ENCODE results near the gene STPG2. TPM values are rescaled to one million over a fixed set of nuclear protein-coding genes. Genes with fewer than 3 reads are reported as not detected.
A peak's percentile ranks its signal among the peaks of the same experiment; 100 is the strongest.

Gene STPG2
- total and polyA plus RNA-seq, 10 of the 15 experiments (the other 5 are each of a cell fraction or from before 2014, with no cell fraction given): 0.13 to 0.24 TPM; not detected in 8

DNA sequence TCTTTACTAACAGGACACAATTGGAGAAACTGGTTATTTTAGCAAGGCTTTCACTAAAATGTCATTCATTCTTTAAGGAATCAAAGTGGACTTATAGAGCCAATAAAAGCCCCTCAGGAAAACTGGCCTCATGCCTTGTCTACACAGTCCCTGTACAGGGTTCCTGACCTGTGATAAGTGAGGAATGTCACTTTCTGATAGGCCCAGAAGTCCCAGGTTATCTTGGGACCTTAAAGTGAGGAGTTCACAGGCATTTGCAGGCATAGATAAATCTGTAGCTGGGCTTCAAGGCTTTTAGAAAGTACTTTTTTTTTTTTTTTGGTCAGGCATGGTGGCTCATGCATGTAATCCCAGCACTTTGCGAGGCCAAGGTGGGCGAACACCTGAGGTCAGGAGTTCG is 19.4 kb upstream of the STPG2 start (continued):
- TF ChIP-seq ETV6 (conservative IDR thresholded peaks at IDR 0.05 in 1 of 2, IDR thresholded peaks at IDR 0.05 in 1 of 2; ENCODE audit: borderline replicate concordance in 1 of 2, low read depth in 1 of 2) (no peak), CHD4 (IDR thresholded peaks at IDR 0.05) (no peak), ZNF217 (IDR thresholded peaks at IDR 0.05) (no peak), CBX5 (IDR thresholded peaks at IDR 0.05; ENCODE audit: low read depth) (no peak)
- TF ChIP-seq, protein P1, sequence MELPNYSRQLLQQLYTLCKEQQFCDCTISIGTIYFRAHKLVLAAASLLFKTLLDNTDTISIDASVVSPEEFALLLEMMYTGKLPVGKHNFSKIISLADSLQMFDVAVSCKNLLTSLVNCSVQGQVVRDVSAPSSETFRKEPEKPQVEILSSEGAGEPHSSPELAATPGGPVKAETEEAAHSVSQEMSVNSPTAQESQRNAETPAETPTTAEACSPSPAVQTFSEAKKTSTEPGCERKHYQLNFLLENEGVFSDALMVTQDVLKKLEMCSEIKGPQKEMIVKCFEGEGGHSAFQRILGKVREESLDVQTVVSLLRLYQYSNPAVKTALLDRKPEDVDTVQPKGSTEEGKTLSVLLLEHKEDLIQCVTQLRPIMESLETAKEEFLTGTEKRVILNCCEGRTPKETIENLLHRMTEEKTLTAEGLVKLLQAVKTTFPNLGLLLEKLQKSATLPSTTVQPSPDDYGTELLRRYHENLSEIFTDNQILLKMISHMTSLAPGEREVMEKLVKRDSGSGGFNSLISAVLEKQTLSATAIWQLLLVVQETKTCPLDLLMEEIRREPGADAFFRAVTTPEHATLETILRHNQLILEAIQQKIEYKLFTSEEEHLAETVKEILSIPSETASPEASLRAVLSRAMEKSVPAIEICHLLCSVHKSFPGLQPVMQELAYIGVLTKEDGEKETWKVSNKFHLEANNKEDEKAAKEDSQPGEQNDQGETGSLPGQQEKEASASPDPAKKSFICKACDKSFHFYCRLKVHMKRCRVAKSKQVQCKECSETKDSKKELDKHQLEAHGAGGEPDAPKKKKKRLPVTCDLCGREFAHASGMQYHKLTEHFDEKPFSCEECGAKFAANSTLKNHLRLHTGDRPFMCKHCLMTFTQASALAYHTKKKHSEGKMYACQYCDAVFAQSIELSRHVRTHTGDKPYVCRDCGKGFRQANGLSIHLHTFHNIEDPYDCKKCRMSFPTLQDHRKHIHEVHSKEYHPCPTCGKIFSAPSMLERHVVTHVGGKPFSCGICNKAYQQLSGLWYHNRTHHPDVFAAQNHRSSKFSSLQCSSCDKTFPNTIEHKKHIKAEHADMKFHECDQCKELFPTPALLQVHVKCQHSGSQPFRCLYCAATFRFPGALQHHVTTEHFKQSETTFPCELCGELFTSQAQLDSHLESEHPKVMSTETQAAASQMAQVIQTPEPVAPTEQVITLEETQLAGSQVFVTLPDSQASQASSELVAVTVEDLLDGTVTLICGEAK (IDR thresholded peaks at IDR 0.05; ENCODE audit: borderline replicate concordance): no peak

DNA sequence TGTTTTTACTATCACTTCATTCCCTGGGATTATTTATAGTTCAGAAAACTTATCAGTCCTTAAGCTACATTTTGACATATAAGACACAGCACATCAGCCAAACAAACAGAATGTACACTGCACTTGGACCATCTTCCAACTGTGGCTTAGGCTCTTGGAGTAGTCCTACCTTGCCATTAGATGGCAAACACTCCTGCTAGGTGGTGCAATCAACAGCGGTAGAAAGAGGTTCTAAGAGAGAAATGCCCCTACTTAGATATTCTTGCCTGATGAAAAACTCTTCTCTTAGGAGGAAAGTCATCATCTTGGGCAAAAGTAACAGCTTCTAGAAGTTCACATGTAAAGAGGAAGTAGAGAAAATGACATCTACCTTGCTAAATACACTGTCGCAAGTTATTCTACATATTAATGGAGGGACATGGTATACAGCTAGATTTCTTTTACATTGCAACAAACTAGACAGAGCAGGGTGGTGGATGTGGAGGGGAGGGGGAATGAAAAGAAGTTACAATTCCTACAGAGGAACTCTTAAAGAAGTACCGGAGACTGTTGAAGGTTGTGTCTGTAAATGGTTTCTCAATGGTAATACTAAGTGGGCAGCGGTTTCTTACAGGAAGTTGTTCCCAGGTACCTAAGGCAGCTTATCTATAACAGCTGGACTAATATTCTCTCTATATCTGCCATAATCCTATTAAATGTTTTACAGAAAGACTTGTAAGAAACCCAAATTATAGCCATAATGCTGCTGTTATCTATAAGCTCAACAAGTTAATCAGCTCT is 8.1 kb upstream of the STPG2 start:
- Histone ChIP-seq H3K36me3 (ENCODE audit: control insufficient read depth in 2 of 2, insufficient read depth in 2 of 2, low read length in 1 of 2) (no peaks in the 10 kb centered on the region), H3K9me3 (replicated peaks; ENCODE audit: control insufficient read depth, insufficient read depth, low read length) (no peaks in the 10 kb centered on the region), H3K4me3 (no peak overlapping the region), H3K9ac (ENCODE audit: control insufficient read depth, insufficient read depth, low read length) (no peak overlapping the region), H3K27me3 (replicated peaks in 1 of 2; ENCODE audit: control insufficient read depth in 2 of 2, insufficient read depth in 2 of 2, low read length in 1 of 2) (no peaks in the 10 kb centered on the region; a peak in 1 of 4 replicates), H3K27ac (ENCODE audit: control insufficient read depth, insufficient read depth) (no peak overlapping the region), H4K20me1 (ENCODE audit: control insufficient read depth, insufficient read depth) (no peaks in the 10 kb centered on the region), H3K79me2 (ENCODE audit: control insufficient read depth, insufficient read depth, low read length) (no peaks in the 10 kb centered on the region), H3K4me1 (ENCODE audit: control insufficient read depth, insufficient read depth, low read length) (no peaks in the 10 kb centered on the region), H2AFZ (ENCODE audit: control insufficient read depth, low read depth, low read length) (no peak overlapping the region), H3K4me2 (ENCODE audit: control insufficient read depth, insufficient read depth) (no peak overlapping the region)
- FAIRE-seq (no peak), ATAC-seq (peak; percentile 55), DNase-seq (ENCODE audit: low read depth, low spot score) (no peak)
- ChIA-PET CTCF (interaction anchor here (0.7 to 1.3 kb wide), 4 partner anchors 12 to 843 kb away, joined by 3 to 4 read pairs (median 3); no protein-coding TSS in a partner anchor), RAD21 (ENCODE audit: unreplicated experiment) (no interaction called here), POLR2A (interaction anchor here (0.9 kb wide), 1 partner anchor 109 kb away, joined by 3 read pairs; no protein-coding TSS in a partner anchor), SMC1A (ENCODE audit: uncharacterized antibody, unreplicated experiment) (interaction anchor here (0.6 to 2.8 kb wide), 7 partner anchors 8 to 1253 kb away, joined by 3 to 12 read pairs (median 3); partner anchors contain the start of gene STPG2)
- 62% methylated on average over 4 of the region's 4 CpGs for WGBS (ENCODE audit: insufficient coverage, insufficient replicate concordance, low lambda C conversion rate, missing lambda C conversion rate)
- intact Hi-C loops (cut with micrococcal nuclease; ENCODE audit: unreplicated experiment) (loop anchor here (5.0 kb wide), 2 partner anchors 316 to 906 kb away; no protein-coding TSS in a partner anchor), in situ Hi-C loops (cut with MboI) (no loop called here)
- BruUV-seq (replicated peaks): no TSS peak
- TF ChIP-seq, protein P2, sequence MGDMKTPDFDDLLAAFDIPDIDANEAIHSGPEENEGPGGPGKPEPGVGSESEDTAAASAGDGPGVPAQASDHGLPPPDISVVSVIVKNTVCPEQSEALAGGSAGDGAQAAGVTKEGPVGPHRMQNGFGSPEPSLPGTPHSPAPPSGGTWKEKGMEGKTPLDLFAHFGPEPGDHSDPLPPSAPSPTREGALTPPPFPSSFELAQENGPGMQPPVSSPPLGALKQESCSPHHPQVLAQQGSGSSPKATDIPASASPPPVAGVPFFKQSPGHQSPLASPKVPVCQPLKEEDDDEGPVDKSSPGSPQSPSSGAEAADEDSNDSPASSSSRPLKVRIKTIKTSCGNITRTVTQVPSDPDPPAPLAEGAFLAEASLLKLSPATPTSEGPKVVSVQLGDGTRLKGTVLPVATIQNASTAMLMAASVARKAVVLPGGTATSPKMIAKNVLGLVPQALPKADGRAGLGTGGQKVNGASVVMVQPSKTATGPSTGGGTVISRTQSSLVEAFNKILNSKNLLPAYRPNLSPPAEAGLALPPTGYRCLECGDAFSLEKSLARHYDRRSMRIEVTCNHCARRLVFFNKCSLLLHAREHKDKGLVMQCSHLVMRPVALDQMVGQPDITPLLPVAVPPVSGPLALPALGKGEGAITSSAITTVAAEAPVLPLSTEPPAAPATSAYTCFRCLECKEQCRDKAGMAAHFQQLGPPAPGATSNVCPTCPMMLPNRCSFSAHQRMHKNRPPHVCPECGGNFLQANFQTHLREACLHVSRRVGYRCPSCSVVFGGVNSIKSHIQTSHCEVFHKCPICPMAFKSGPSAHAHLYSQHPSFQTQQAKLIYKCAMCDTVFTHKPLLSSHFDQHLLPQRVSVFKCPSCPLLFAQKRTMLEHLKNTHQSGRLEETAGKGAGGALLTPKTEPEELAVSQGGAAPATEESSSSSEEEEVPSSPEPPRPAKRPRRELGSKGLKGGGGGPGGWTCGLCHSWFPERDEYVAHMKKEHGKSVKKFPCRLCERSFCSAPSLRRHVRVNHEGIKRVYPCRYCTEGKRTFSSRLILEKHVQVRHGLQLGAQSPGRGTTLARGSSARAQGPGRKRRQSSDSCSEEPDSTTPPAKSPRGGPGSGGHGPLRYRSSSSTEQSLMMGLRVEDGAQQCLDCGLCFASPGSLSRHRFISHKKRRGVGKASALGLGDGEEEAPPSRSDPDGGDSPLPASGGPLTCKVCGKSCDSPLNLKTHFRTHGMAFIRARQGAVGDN (IDR thresholded peaks at IDR 0.05): no peak
- TF ChIP-seq HDAC6 (IDR thresholded peaks at IDR 0.05; ENCODE audit: unreplicated experiment): no peak
- TF ChIP-seq, protein P3, sequence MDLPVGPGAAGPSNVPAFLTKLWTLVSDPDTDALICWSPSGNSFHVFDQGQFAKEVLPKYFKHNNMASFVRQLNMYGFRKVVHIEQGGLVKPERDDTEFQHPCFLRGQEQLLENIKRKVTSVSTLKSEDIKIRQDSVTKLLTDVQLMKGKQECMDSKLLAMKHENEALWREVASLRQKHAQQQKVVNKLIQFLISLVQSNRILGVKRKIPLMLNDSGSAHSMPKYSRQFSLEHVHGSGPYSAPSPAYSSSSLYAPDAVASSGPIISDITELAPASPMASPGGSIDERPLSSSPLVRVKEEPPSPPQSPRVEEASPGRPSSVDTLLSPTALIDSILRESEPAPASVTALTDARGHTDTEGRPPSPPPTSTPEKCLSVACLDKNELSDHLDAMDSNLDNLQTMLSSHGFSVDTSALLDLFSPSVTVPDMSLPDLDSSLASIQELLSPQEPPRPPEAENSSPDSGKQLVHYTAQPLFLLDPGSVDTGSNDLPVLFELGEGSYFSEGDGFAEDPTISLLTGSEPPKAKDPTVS (IDR thresholded peaks at IDR 0.05; ENCODE audit: low read depth, low read length): no peak
- no peak for TF ChIP-seq CBX3 (IDR thresholded peaks at IDR 0.05; ENCODE audit: borderline replicate concordance, low read depth)
- TF ChIP-seq FOS (IDR thresholded peaks at IDR 0.05; ENCODE audit: borderline replicate concordance, extremely low read depth, insufficient read length): no peak
- TF ChIP-seq EZH2 (IDR thresholded peaks at IDR 0.05; ENCODE audit: borderline replicate concordance, control insufficient read depth, low read depth, low read length): no peak
